Ishikawa (cell line): Measurements from ENCODE around the gene LAYN.

ENCODE experiments used
- CEBPB ChIP-seq: IDR thresholded peaks from 2 replicates; pipeline ENCODE4 v1.6.1; 2012
- CREB1 ChIP-seq: IDR thresholded peaks from 2 replicates; pipeline ENCODE4 v1.6.1; 2012; ENCODE audit warnings: low read depth
- EGR1 ChIP-seq: IDR thresholded peaks from 2 replicates; pipeline ENCODE4 v1.6.1; 2012
- EP300 ChIP-seq: IDR thresholded peaks from 2 replicates; pipeline ENCODE4 v1.6.1; 2012; ENCODE audit warnings: borderline replicate concordance
- FOXM1 ChIP-seq: IDR thresholded peaks from 2 replicates; pipeline ENCODE4 v1.6.1; 2012; ENCODE audit warnings: low read depth, borderline replicate concordance
- NFIC ChIP-seq: IDR thresholded peaks from 2 replicates; pipeline ENCODE4 v1.6.1; 2012
- RAD21 ChIP-seq: IDR thresholded peaks from 2 replicates; pipeline ENCODE4 v1.6.1; 2012; ENCODE audit warnings: low read depth
- TAF1 ChIP-seq: IDR thresholded peaks from 2 replicates; pipeline ENCODE4 v1.6.1; 2012; ENCODE audit warnings: low read depth, mild to moderate bottlenecking
- TCF12 ChIP-seq: IDR thresholded peaks from 2 replicates; pipeline ENCODE4 v1.6.1; 2012; ENCODE audit warnings: low read depth
- TEAD4 ChIP-seq: IDR thresholded peaks from 2 replicates; pipeline ENCODE4 v1.6.1; 2012
- YY1 ChIP-seq: IDR thresholded peaks from 2 replicates; pipeline ENCODE4 v1.6.1; 2012; ENCODE audit warnings: low read depth
- ZBTB7A ChIP-seq: IDR thresholded peaks from 2 replicates; pipeline ENCODE4 v1.6.1; 2012; ENCODE audit warnings: low read depth
- TF ChIP-seq, protein P1 (sequence below): IDR thresholded peaks from 2 replicates; pipeline ENCODE4 v1.6.1; 2012
- TF ChIP-seq, protein P2 (sequence below): IDR thresholded peaks from 2 replicates; pipeline ENCODE4 v1.6.1; 2012
- TF ChIP-seq, protein P3 (sequence below): IDR thresholded peaks from 2 replicates; pipeline ENCODE4 v1.6.1; 2012; ENCODE audit warnings: low read depth, mild to moderate bottlenecking

The LAYN gene

DNA sequence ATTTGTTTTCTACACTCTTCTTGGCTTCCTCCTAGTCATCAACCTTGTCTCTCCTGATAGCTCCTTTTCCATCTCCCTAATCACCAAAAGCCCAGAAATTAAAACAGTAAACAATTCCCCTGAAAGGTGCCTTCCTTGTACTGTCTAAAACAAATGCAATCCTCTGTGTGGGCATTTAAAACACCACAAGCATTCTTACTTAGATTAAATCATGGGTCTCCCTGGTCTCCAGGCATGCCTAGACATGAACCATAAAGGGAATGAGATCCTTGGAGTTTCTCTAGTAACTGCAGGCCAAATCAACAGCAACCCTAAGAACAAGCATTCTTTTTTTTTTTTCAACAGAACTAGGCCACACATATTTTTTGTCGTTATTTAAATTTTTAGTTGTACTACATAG lies 30.2 kb upstream of the LAYN start:
- no peak for TF ChIP-seq CREB1
- TF ChIP-seq EGR1 = no peak
- TF ChIP-seq FOXM1 = no peak
- TF ChIP-seq TCF12 = no peak
- TF ChIP-seq, protein P1, sequence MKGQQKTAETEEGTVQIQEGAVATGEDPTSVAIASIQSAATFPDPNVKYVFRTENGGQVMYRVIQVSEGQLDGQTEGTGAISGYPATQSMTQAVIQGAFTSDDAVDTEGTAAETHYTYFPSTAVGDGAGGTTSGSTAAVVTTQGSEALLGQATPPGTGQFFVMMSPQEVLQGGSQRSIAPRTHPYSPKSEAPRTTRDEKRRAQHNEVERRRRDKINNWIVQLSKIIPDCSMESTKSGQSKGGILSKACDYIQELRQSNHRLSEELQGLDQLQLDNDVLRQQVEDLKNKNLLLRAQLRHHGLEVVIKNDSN = no peak
- TF ChIP-seq ZBTB7A = no peak
- no peak for TF ChIP-seq YY1

DNA sequence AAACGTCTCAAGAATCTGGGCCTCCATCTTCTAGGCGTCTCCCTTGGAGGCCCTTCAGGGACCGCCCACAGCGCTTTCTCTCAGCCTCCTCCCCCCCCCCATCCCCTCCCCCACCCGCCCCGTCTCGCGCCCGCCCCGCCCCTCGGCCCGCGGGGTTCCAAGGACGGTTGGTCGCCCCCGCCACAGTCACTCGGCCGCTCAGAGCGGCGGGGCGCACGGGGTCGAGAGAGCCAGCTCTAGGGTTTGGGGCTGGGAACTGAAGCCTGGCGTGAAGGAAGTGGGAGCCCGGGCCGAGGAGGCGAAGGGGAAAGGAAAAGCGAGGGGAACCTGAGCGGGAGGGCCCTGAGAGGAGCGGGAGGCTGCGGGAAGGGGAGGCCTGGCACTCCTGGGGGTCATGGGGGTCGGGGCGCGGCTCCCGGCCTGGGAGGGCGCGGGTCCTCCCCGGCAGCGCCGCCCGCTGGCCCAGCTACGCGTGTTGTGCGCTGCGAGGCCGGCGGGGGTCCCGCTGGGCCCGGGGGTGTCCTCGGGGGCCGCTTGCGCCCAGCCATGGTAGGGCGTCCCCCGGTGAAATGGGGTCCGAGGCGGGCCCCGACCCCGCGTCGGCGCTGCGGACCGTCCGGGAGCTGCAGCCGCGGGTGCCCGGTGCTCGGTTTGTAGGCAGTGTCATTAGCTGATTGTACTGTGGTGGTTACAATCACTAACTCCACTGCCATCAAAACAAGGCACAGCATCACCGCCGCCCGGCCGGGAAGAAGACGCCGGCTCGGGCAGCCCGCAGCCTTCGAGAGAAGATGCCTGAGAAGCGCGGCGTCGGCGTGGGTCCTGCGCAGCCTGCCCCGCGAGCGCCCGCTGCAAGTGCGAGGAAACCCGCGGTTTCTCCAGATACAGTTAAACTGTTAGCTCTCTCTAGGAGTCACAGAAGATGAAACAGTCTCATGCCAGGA lies 28.0 kb upstream of the LAYN start, which contains the start of gene BTG4:
Gene BTG4, minus strand, starts transcription at position 91 of the 944 bp plus-strand sequence. CDS start 13,610 bp downstream, outside the sequence.
- TF ChIP-seq CREB1 = no peak
- peak; percentile 54 for TF ChIP-seq ZBTB7A
- TF ChIP-seq YY1 = no peak

DNA sequence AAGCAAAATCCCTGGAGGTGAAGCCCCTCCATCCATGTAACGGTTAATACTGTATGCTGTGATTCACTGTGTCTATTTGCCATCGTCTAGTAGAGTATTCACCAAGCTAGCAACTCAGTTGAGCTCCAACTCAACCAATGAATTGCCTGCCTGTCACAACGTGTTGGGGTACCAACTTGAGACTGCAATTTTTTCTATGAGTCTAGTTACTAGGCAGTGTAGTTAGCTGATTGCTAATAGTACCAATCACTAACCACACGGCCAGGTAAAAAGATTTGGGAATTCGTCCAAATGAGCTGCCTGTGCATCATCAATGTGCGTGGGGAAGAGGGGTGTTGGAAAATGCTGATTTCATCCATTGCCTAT lies 27.3 kb upstream of the LAYN start:
- TF ChIP-seq, protein P1 = no peak
- no peak for TF ChIP-seq EP300
- TF ChIP-seq CREB1 = no peak
- TF ChIP-seq NFIC = no peak
- no peak for TF ChIP-seq EGR1
- no peak for TF ChIP-seq RAD21
- TF ChIP-seq YY1 = no peak
- no peak for TF ChIP-seq TAF1
- TF ChIP-seq TCF12 = no peak
- no peak for TF ChIP-seq TEAD4
- TF ChIP-seq, protein P2, sequence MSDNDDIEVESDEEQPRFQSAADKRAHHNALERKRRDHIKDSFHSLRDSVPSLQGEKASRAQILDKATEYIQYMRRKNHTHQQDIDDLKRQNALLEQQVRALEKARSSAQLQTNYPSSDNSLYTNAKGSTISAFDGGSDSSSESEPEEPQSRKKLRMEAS = no peak
- TF ChIP-seq CEBPB = no peak
- TF ChIP-seq, protein P3, sequence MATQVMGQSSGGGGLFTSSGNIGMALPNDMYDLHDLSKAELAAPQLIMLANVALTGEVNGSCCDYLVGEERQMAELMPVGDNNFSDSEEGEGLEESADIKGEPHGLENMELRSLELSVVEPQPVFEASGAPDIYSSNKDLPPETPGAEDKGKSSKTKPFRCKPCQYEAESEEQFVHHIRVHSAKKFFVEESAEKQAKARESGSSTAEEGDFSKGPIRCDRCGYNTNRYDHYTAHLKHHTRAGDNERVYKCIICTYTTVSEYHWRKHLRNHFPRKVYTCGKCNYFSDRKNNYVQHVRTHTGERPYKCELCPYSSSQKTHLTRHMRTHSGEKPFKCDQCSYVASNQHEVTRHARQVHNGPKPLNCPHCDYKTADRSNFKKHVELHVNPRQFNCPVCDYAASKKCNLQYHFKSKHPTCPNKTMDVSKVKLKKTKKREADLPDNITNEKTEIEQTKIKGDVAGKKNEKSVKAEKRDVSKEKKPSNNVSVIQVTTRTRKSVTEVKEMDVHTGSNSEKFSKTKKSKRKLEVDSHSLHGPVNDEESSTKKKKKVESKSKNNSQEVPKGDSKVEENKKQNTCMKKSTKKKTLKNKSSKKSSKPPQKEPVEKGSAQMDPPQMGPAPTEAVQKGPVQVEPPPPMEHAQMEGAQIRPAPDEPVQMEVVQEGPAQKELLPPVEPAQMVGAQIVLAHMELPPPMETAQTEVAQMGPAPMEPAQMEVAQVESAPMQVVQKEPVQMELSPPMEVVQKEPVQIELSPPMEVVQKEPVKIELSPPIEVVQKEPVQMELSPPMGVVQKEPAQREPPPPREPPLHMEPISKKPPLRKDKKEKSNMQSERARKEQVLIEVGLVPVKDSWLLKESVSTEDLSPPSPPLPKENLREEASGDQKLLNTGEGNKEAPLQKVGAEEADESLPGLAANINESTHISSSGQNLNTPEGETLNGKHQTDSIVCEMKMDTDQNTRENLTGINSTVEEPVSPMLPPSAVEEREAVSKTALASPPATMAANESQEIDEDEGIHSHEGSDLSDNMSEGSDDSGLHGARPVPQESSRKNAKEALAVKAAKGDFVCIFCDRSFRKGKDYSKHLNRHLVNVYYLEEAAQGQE = no peak
- no peak for TF ChIP-seq FOXM1
- TF ChIP-seq ZBTB7A = no peak

DNA sequence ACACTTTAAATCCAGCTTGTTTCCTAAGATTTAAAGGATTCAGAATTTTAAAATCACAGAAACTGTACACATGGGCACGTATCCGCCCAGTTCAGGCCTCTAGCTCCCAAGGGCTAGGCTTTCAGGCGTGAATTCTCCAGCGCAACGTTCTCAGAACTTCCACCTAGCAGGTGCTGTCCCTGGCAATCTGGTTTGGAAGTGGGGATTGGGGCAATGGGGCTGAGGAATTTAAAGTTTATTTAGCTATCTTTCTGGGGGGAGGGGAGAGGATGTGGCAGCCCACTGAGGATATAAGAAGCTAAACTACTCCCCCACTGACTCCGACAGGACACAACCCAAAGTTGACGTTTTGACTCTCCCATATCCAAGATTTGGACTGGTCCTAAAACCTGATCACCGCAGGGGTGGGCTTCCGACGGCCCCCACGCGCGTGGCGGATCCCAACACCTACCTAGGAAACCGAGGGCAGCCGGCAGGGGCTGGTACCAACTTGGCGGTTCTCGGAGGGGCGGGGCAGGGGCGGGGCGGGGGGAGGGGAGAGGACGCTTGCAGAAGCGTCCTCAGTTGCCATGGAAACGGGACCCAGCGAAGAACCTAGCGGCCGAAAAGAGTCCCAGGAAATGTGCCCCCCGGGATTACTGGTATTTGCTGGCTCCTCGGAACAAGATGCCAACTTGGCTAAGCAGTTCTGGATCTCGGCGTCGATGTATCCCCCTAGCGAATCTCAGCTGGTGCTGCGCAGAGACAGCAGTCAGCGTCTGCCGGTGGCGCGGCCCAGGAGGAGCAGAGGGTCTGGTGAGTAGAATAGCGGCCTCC lies 26.1 kb upstream of the LAYN start, which contains the start of gene HOATZ:
Gene HOATZ, plus strand, starts transcription at position 563 of the 816 bp plus-strand sequence. Its CDS starts 7 bp downstream, at position 570.
- TF ChIP-seq CEBPB (no peak), YY1 (no peak), NFIC (no peak), TEAD4 (no peak), TAF1 (no peak)
- TF ChIP-seq, protein P3 = no peak

DNA sequence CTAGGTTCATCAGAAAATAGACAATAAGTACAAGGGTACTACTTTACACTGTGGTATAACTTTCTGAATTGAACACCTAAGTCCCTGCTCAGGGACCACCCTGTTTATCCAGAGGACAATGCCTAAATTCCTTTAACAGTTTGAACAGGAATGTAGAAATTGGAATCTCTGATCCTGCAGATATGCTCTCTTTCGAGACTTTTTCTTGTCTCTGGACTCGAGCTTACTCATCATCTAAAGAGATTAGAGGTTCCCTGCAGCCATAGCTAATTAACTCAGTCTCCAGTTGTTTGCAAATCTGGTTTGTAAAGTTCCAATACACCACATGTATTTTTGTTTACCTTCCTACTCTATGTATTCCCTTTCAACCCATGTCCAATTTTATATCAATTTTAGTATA lies 24.9 kb upstream of the LAYN start:
- TF ChIP-seq TEAD4 (no peak), ZBTB7A (no peak), RAD21 (no peak), EGR1 (no peak), FOXM1 (no peak), TAF1 (no peak), CREB1 (no peak), CEBPB (no peak), YY1 (no peak), EP300 (no peak), NFIC (no peak), TCF12 (no peak)
- TF ChIP-seq, protein P2 = no peak
- TF ChIP-seq, protein P3 = no peak
- TF ChIP-seq, protein P1 = no peak
